Measurements from ENCODE around the gene PPP3CA. TPM values are rescaled to one million over a fixed set of nuclear protein-coding genes. Genes with fewer than 3 reads are reported as not detected.

Gene PPP3CA
- total RNA-seq, 1 donor from 2014 or later, result 38.4 TPM

DNA sequence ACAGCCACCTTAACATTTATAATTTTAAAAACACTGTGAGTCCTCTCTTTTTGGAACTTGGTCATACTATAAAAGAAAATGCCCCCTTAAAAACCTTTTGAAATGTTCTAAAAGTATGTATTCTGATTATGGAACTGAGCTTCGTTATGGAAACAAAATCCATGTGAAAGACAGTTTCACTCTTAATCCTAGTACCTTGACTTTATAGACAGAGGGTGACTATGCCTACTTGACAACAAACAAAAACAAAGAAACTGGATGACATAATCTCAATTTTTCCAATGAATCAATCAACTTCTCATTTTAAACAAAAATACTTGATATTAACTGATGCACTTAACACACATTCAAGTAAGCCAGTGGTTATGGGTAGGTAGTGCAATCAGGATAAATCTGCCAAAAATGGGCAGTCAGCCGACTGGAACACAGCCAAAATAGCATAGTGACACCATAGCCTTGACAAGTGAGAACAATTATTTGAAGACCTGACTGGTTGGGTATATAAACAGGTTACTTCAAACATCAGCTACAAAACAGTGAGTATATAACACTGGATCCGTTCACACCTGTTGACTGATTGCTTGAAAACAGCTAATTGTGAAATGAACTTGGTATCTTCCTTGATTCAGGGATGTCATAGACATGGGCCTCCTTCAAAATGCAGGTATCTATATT is 265.5 kb downstream of the PPP3CA start:
- Histone ChIP-seq H3K27me3 (no peaks in the 10 kb centered on the region), H3K9me3 (ENCODE audit: low read depth) (no peaks in the 10 kb centered on the region), H3K9ac (no peak overlapping the region), H3K4me2 (no peak overlapping the region), H4K20me1 (ENCODE audit: low read depth) (no peaks in the 10 kb centered on the region), H3K27ac (no peak overlapping the region), H3K79me2 (ENCODE audit: low read depth) (no peaks in the 10 kb centered on the region), H2AFZ (replicated peaks) (no peak overlapping the region), H3F3A (ENCODE audit: low read depth) (no peaks in the 10 kb centered on the region), H3K36me3 (no peaks in the 10 kb centered on the region), H3K4me1 (no peaks in the 10 kb centered on the region), H3K4me3 (no peak overlapping the region)
- no peaks in the 10 kb centered on the region for H3K9me3 Mint-ChIP-seq
- TF ChIP-seq EZH2 (IDR thresholded peaks at IDR 0.05) (no peak), EZH2phosphoT487 (IDR thresholded peaks at IDR 0.05) (no peak), CTCF (IDR thresholded peaks at IDR 0.05) (no peak)
- DNase-seq (ENCODE audit: low spot score), result no peak
- H3K4me3 Mint-ChIP-seq, result no peak overlapping the region
- H3K36me3 Mint-ChIP-seq, result peaks cover 2% of the 10 kb centered on the region
- no peak overlapping the region for H3K27ac Mint-ChIP-seq
- H3K4me1 Mint-ChIP-seq, result no peaks in the 10 kb centered on the region
- H3K27me3 Mint-ChIP-seq (ENCODE audit: insufficient read depth, low read depth), result peaks cover 3% of the 10 kb centered on the region

DNA sequence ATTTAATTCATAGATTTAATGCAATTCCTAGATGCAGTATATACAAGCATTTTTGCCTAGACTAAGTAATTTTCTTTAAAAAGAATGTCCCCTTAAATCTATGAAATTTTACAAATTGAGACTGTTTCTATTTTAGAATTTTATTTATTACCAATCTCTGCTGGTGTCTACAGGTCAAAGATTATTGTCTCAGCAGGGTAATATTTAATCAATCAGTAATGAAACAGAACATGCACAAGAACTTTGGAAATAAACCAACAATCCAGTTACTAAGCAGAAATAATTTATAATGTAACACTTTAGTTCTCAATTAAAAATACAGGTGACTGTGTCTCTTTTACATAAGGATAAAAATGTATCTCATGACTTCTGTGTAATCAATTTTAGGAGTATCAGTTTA is 266.2 kb downstream of the PPP3CA start:
- no peak overlapping the region for H3K27ac Mint-ChIP-seq
- H3K79me2 ChIP-seq (ENCODE audit: low read depth), result no peaks in the 10 kb centered on the region
- H4K20me1 ChIP-seq (ENCODE audit: low read depth), result no peaks in the 10 kb centered on the region
- no peak overlapping the region for H3K4me3 ChIP-seq
- H3K9me3 ChIP-seq (ENCODE audit: low read depth), result no peaks in the 10 kb centered on the region
- no peak overlapping the region for H3K4me3 Mint-ChIP-seq
- no peak for DNase-seq (ENCODE audit: low spot score)
- H3K27me3 ChIP-seq, result no peaks in the 10 kb centered on the region
- peaks cover 2% of the 10 kb centered on the region for H3K36me3 Mint-ChIP-seq
- no peaks in the 10 kb centered on the region for H3K9me3 Mint-ChIP-seq
- no peak overlapping the region for H3K9ac ChIP-seq
- no peaks in the 10 kb centered on the region for H3K4me1 Mint-ChIP-seq
- no peaks in the 10 kb centered on the region for H3F3A ChIP-seq (ENCODE audit: low read depth)
- no peaks in the 10 kb centered on the region for H3K36me3 ChIP-seq
- no peak for TF ChIP-seq EZH2 (IDR thresholded peaks at IDR 0.05)
- TF ChIP-seq EZH2phosphoT487 (IDR thresholded peaks at IDR 0.05), result no peak
- no peak for TF ChIP-seq CTCF (IDR thresholded peaks at IDR 0.05)
- H3K4me2 ChIP-seq, result no peak overlapping the region
- H3K27me3 Mint-ChIP-seq (ENCODE audit: insufficient read depth, low read depth), result peaks cover 3% of the 10 kb centered on the region
- no peak overlapping the region for H3K27ac ChIP-seq
- H3K4me1 ChIP-seq, result no peaks in the 10 kb centered on the region
- no peak overlapping the region for H2AFZ ChIP-seq (replicated peaks)

- Histone ChIP-seq H4K20me1 (ENCODE audit: low read depth) (no peaks in the 10 kb centered on the region), H3K4me1 (no peaks in the 10 kb centered on the region), H3K9me3 (ENCODE audit: low read depth) (no peaks in the 10 kb centered on the region), H2AFZ (replicated peaks) (no peak overlapping the region), H3K4me2 (no peak overlapping the region), H3K36me3 (no peaks in the 10 kb centered on the region), H3F3A (ENCODE audit: low read depth) (no peaks in the 10 kb centered on the region), H3K27ac (no peak overlapping the region), H3K4me3 (no peak overlapping the region), H3K9ac (no peak overlapping the region), H3K27me3 (no peaks in the 10 kb centered on the region), H3K79me2 (ENCODE audit: low read depth) (no peaks in the 10 kb centered on the region)
- H3K27me3 Mint-ChIP-seq (ENCODE audit: insufficient read depth, low read depth), result no peaks in the 10 kb centered on the region
- no peak overlapping the region for H3K4me3 Mint-ChIP-seq
- H3K27ac Mint-ChIP-seq, result no peak overlapping the region
- H3K36me3 Mint-ChIP-seq, result peaks cover 4% of the 10 kb centered on the region
- H3K4me1 Mint-ChIP-seq, result no peaks in the 10 kb centered on the region
- no peak for DNase-seq (ENCODE audit: low spot score)
- TF ChIP-seq CTCF (IDR thresholded peaks at IDR 0.05) (no peak), EZH2 (IDR thresholded peaks at IDR 0.05) (no peak), EZH2phosphoT487 (IDR thresholded peaks at IDR 0.05) (no peak)
- H3K9me3 Mint-ChIP-seq, result no peaks in the 10 kb centered on the region
Observed at GRCh38 chr4:101078950-101079349, 268.4 kb downstream of the PPP3CA start.

Data from neural progenitor cell (in vitro differentiated cells).